ENCODE data around the gene MAB21L4. TPM values are rescaled to one million over a fixed set of nuclear protein-coding genes. Genes with fewer than 3 reads are reported as not detected.
A peak's percentile ranks its signal among the peaks of the same experiment; 100 is the strongest.

Gene MAB21L4
- polyA plus RNA-seq, 1 donor from 2014 or later, result not detected

DNA sequence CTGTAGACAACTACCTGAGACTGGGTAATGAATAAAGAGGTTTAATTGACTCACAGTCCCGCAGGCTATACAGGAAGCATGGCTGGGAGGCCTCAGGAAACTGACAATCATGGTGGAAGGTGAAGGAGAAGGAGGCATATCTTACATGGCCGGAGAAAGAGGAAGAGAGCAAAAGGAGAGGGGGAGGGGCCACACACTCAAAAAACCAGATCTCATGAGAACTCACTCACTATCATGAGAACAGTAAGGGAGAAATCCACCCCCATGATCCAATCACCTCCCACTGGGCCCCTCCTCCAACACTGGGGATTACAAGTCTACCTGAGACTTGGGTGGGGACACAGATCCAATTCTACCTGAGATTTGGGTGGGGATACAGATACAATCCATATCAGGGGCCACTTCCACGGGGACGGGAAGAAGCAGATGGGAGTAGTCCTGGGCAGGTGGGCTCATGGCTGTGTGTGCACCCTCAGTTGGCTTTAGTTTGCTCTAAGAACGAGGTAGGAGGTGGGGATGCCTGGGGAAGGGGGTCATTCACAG is 9.9 kb downstream of the MAB21L4 start:
- Mint-ChIP-seq H3K27ac (no peak overlapping the region), H3K9me3 (peaks cover 0 to 2% (median 0%) of the 10 kb centered on the region in 3 donors), H3K4me3 (no peak overlapping the region), H3K36me3 (no peaks in the 10 kb centered on the region), H3K27me3 (peaks cover 6% of the 10 kb centered on the region), H3K4me1 (peaks cover 0 to 3% (median 0%) of the 10 kb centered on the region in 3 donors)

- Mint-ChIP-seq H3K9me3 (peaks cover 0 to 2% (median 0%) of the 10 kb centered on the region in 3 donors), H3K4me1 (peaks cover 0 to 3% (median 0%) of the 10 kb centered on the region in 3 donors), H3K4me3 (no peak overlapping the region), H3K27ac (peak overlapping the region in 1 of 3 donors; percentile 26), H3K36me3 (no peaks in the 10 kb centered on the region), H3K27me3 (peaks cover 6% of the 10 kb centered on the region)
Measured at GRCh38 chr2:240885566-240885965, 10.4 kb downstream of the MAB21L4 start.

DNA sequence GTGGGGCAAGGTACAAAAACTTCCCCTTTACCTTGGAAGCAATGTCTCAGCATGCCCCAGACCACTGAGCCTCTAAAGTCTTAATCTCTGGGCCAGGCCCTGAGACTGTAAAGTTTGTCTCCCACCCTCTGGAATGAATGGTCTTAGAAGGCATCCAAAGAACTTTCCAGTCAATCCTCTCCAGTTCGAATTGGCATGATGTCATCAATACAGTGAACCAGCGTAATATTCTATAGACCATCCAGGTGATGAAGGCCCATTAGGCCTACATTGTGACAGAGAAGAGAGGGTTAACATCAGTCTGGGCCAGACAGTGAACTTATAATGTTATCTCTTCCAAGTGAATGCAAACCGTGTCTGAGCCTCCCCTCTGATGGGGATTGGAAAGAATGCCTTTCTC is 11.2 kb downstream of the MAB21L4 start:
- H3K4me3 Mint-ChIP-seq, result no peak overlapping the region
- peaks cover 6% of the 10 kb centered on the region for H3K27me3 Mint-ChIP-seq
- H3K9me3 Mint-ChIP-seq, result peaks cover 0 to 2% (median 0%) of the 10 kb centered on the region in 3 donors
- H3K36me3 Mint-ChIP-seq, result peaks cover 1% of the 10 kb centered on the region
- H3K4me1 Mint-ChIP-seq, result peaks cover 0 to 3% (median 0%) of the 10 kb centered on the region in 3 donors
- H3K27ac Mint-ChIP-seq, result no peak overlapping the region

GRCh38 chr2:240884221-240884620 is 11.7 kb downstream of the MAB21L4 start:
- H3K27ac Mint-ChIP-seq, result no peak overlapping the region
- peaks cover 0 to 3% (median 0%) of the 10 kb centered on the region in 3 donors for H3K4me1 Mint-ChIP-seq
- peaks cover 1% of the 10 kb centered on the region for H3K36me3 Mint-ChIP-seq
- peaks cover 6% of the 10 kb centered on the region for H3K27me3 Mint-ChIP-seq
- H3K9me3 Mint-ChIP-seq, result peaks cover 0 to 2% (median 0%) of the 10 kb centered on the region in 3 donors
- H3K4me3 Mint-ChIP-seq, result no peak overlapping the region

- H3K9me3 Mint-ChIP-seq, result peaks cover 0 to 2% (median 0%) of the 10 kb centered on the region in 3 donors
- H3K4me1 Mint-ChIP-seq, result peaks cover 0 to 3% (median 0%) of the 10 kb centered on the region in 3 donors
- H3K27ac Mint-ChIP-seq, result no peak overlapping the region
- H3K4me3 Mint-ChIP-seq, result no peak overlapping the region
- peaks cover 1% of the 10 kb centered on the region for H3K36me3 Mint-ChIP-seq
- H3K27me3 Mint-ChIP-seq, result peaks cover 6% of the 10 kb centered on the region
Measured at GRCh38 chr2:240881913-240882312, 14.0 kb downstream of the MAB21L4 start.

DNA sequence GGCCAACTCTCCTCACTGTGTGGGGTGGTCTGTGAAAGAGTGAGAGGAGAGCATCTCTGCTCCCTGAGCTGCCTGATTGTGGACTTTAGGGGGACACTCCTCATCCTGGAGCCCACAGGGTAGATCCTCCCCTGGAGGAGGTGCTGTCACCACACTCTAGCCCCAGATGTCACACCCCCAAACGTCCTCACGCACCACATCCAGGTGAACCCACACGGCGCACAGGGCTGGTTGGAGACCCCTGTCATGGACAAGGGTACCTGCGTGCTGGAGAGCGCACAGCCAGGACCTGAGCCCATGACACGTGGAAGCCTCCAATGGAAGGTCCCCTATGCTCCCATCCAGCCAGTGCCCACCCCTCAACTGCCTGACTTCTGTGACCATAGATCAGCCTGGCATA is 16.9 kb downstream of the MAB21L4 start:
- H3K36me3 Mint-ChIP-seq, result peaks cover 1% of the 10 kb centered on the region
- H3K9me3 Mint-ChIP-seq, result no peaks in the 10 kb centered on the region
- no peaks in the 10 kb centered on the region for H3K4me1 Mint-ChIP-seq
- H3K27ac Mint-ChIP-seq, result no peak overlapping the region
- H3K4me3 Mint-ChIP-seq, result no peak overlapping the region
- H3K27me3 Mint-ChIP-seq, result no peaks in the 10 kb centered on the region

DNA sequence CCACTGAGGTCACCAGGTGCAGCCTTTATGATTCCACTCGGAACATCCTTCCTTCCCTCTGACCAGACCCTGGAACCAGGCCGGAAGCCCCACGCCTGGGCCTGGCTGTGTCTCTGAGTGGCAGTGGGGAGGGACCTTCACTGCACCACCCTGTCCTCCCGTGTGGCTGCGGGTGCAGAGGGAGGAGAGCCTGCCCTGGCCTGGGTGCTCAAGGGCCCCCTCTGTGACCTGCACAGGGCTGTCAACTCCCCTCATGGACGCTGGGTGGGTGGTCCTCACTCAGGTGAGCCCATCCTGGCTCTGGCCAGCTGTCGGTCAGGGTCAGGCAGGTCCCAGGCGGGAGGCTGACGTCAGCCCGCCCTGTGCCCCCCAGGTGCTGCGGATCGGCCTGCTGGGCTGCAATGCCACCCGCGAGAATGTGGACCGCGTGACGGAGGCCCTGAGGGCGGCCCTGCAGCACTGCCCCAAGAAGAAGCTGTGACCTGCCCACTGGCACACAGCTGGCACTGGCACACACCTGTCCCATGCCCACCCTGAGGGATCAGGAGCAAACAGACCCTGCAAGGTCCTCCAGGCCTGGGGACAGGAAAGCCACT is 17.5 kb downstream of the MAB21L4 start:
- Mint-ChIP-seq H3K9me3 (no peaks in the 10 kb centered on the region), H3K36me3 (peaks cover 1% of the 10 kb centered on the region), H3K4me1 (no peaks in the 10 kb centered on the region), H3K27me3 (no peaks in the 10 kb centered on the region), H3K4me3 (no peak overlapping the region), H3K27ac (no peak overlapping the region)

DNA sequence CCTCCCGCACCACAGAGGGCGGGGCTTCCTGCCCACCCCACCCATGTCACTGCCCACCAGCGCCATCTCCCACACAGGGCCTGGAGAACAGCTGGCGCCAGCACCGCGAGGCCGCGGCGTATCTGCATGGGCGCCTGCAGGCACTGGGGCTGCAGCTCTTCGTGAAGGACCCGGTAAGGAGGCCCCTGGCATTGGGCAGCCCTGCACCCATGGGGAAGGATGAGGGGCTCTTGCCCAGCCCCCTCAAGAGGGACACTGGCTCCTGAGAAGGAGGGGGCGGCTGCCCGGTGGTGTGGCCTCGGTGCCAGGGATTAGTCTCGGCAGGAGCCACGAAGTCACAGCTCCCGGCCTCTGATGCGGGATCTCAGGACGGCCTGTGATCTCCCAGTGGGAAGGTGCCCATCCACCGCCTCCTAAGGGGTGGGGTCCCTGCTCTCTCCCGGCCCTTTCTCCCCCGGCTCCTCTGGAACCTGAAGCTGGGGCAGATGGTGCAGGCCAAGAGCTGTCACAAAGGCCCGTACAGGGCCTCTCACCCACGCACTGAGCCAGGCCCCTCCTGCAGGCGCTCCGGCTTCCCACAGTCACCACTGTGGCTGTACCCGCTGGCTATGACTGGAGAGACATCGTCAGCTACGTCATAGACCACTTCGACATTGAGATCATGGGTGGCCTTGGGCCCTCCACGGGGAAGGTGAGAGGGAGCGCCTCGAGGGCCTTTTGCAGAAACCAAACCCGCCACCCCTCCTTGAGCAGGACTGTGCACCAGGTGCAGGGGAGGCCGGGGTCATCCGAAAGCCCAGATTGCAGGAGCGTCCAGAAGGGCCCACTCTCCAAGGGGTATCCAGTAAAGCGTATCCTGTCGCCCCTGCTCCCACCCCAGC is 18.3 kb downstream of the MAB21L4 start:
- Mint-ChIP-seq H3K4me3 (no peak overlapping the region), H3K9me3 (no peaks in the 10 kb centered on the region), H3K27me3 (no peaks in the 10 kb centered on the region), H3K27ac (no peak overlapping the region), H3K36me3 (peaks cover 1% of the 10 kb centered on the region), H3K4me1 (no peaks in the 10 kb centered on the region)

GRCh38 chr2:240876475-240877251 is 19.3 kb downstream of the MAB21L4 start:
- Mint-ChIP-seq H3K27ac (no peak overlapping the region), H3K4me1 (no peaks in the 10 kb centered on the region), H3K27me3 (peaks cover 1% of the 10 kb centered on the region), H3K4me3 (no peak overlapping the region), H3K36me3 (peaks cover 1% of the 10 kb centered on the region), H3K9me3 (no peaks in the 10 kb centered on the region)

DNA sequence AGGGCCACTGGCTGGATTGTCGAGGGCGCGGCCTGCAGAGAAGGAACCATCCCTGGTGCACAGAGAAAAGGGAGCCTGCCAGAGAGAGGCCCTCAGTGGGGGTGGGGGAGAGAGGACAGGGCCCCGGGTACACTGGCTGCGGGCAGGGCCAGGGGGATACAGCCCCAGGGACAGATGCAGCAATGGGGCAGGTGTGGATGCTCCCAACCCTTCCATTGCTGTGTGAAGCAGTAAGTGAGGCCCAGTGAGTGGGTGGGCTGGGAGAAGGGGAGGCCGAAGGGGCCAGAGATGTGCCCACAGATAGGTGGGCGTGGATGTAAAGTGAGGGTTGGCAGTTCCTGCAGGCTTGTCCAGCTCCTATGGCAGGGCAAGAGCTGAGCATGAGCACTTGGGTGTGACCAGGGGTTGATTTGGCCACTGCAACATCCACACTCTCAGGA is 19.9 kb downstream of the MAB21L4 start:
- Mint-ChIP-seq H3K27ac (no peak overlapping the region), H3K9me3 (no peaks in the 10 kb centered on the region), H3K36me3 (peaks cover 1% of the 10 kb centered on the region), H3K4me3 (no peak overlapping the region), H3K4me1 (no peaks in the 10 kb centered on the region), H3K27me3 (peaks cover 2% of the 10 kb centered on the region)

DNA sequence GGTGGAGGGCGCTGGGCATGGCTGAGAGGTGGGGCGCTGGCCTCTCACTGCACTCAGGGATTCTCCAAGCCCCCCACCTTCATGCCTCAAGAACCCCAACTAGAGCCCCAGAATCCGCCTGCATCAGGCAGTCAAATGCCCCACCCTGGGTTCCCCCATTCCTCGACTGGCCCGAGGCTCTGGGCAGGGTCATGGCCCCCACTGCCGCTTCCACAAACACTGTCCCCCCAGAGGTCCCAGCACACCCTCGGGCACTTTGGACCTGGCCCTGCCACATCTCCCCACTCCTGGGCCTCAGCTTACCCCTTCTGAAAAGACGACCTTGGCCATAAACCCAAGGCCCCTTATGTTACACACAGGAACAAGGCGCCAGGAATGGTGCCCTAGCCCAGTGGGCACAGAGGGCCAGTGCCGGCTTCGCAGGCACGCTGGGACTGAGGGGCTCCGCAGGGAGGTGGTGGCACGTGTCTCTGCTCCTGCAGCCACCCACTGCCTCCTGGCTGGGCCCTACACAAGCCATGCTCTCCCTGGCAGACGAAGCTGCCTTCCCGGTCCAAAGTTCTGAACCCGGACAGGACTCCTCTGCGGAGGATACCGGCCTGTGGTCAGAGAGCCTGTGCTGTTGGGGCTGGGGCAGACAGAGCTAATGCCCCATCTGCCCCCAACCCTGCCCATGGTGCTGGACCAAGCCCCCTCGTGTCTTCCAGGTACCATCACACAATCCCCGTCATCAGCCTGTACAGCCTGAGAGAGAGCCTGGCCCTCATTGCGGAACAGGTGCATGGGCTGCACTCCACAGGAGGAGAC is 20.5 kb downstream of the MAB21L4 start:
- no peak overlapping the region for H3K4me3 Mint-ChIP-seq
- peaks cover 2% of the 10 kb centered on the region for H3K27me3 Mint-ChIP-seq
- peaks cover 1% of the 10 kb centered on the region for H3K36me3 Mint-ChIP-seq
- H3K27ac Mint-ChIP-seq, result no peak overlapping the region
- H3K9me3 Mint-ChIP-seq, result no peaks in the 10 kb centered on the region
- no peaks in the 10 kb centered on the region for H3K4me1 Mint-ChIP-seq

- Mint-ChIP-seq H3K27me3 (peaks cover 2% of the 10 kb centered on the region), H3K9me3 (no peaks in the 10 kb centered on the region), H3K27ac (no peak overlapping the region), H3K36me3 (no peaks in the 10 kb centered on the region), H3K4me3 (no peak overlapping the region), H3K4me1 (no peaks in the 10 kb centered on the region)
Measured at GRCh38 chr2:240874715-240875227, 21.2 kb downstream of the MAB21L4 start.

DNA sequence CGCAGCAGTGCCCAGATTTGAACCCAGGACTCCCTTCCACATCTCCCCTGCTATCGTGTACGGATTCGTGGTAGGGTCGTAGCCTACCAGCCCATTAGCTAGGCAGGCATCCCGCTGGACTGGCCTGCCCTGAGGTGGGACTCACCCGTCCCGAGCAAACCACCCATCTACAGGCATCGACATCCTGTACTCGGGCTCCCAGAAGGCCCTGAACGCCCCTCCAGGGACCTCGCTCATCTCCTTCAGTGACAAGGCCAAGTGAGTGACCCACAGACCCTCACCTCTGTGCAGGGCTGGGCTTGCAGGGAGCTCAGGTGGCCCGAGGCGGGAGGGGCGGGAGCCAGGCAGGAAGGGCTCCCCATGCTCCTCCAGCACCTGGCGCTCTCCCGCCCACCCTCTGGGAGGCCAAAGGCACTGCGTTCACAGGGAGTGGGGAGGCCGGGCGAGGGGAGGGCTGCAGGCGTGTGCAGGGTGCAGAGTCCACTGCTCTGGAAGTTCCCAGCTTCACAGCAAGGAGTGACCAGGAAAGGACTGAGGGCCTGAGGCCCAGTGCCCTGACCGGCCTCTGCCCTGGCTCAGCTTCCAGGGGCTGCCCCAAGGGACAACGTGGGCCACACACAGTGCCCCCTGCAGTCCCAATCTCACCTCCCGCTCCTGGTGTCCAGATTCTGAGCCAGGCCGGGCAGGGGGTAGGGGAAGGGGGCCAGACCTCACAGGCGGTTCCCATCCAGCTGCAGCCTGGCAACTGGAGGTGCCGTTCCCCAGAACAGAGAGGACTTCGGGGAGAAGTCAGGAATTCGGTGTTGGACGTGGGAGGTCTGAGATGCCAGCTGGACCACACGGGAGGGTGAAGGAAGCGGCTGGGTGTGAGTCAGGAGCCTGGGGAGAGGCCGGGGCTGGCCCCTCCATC is 21.9 kb downstream of the MAB21L4 start:
- no peaks in the 10 kb centered on the region for H3K36me3 Mint-ChIP-seq

More for the DNA sequence above, 21.9 kb downstream of the MAB21L4 start:
- H3K4me1 Mint-ChIP-seq, result no peaks in the 10 kb centered on the region
- no peak overlapping the region for H3K27ac Mint-ChIP-seq
- no peak overlapping the region for H3K4me3 Mint-ChIP-seq
- H3K27me3 Mint-ChIP-seq, result peaks cover 2% of the 10 kb centered on the region
- H3K9me3 Mint-ChIP-seq, result no peaks in the 10 kb centered on the region
